IMR-90 (cell line): ENCODE measurements around the gene GNMT. TPM values are rescaled to one million over a fixed set of nuclear protein-coding genes. Genes with fewer than 3 reads are reported as not detected.

Experiments used
- ATAC-seq: fragments of 200-7000 bp; cut with Tn5 transposase; 2 replicates; pipeline ENCODE4 v1.9.1; 2020; ENCODE audit warnings: low read depth, mild to moderate bottlenecking, moderate library complexity
- BruUV-seq: library from RNA; stranded (reverse); fragments of 400-500 nt; replicated peaks from 2 replicates; lab custom pipeline; 2021; lab: Mats Ljungman, UMichigan
- CTCF ChIA-PET: fragments of 300-600 bp; formaldehyde crosslinking; extraction: SDS; loops from one replicate; lab custom pipeline; 2021; ENCODE audit warnings: antibody characterized with exemption; lab: Yijun Ruan, JAX
- POLR2A ChIA-PET: fragments of 300-600 bp; sonication (Branson Sonifier 250); formaldehyde crosslinking; loops from one replicate; lab custom pipeline; 2022; ENCODE audit warnings: antibody characterized with exemption; ENCODE audit not compliant: unreplicated experiment; lab: Charles Lee
- DNase-seq: peaks from one replicate; pipeline ENCODE4 v3.0.0; 2013
- H2AFZ ChIP-seq: replicated peaks from 2 replicates; pipeline ENCODE3; 2013; ENCODE audit warnings: low read length, mild to moderate bottlenecking; ENCODE audit not compliant: poor library complexity
- H2AK5ac ChIP-seq: 2 replicates; pipeline ENCODE4 v1.6.1; 2013; ENCODE audit warnings: low read depth, low read length, inconsistent platforms
- H2AK9ac ChIP-seq: replicated peaks from 2 replicates; pipeline ENCODE3; 2013; ENCODE audit warnings: mild to moderate bottlenecking, low read depth, low read length, moderate library complexity; ENCODE audit not compliant: poor library complexity
- H2BK120ac ChIP-seq: 2 replicates; pipeline ENCODE4 v1.6.1; 2013; ENCODE audit warnings: low read depth, low read length, inconsistent platforms
- H2BK15ac ChIP-seq: 3 replicates; pipeline ENCODE4 v1.6.1; 2013; ENCODE audit warnings: low read depth, low read length, inconsistent platforms
- H2BK20ac ChIP-seq: 2 replicates; pipeline ENCODE4 v1.6.1; 2013; ENCODE audit warnings: low read depth, mild to moderate bottlenecking, inconsistent platforms, low read length, moderate library complexity
- H2BK5ac ChIP-seq: 2 replicates; pipeline ENCODE4 v1.6.1; 2013; ENCODE audit warnings: mild to moderate bottlenecking, low read depth, low read length, inconsistent platforms; ENCODE audit not compliant: poor library complexity, severe bottlenecking
- H3K14ac ChIP-seq: replicated peaks from 2 replicates; pipeline ENCODE4 v1.6.1; 2013; ENCODE audit warnings: low read depth, low read length, inconsistent platforms
- H3K18ac ChIP-seq: 2 replicates; pipeline ENCODE4 v1.6.1; 2013; ENCODE audit warnings: low read depth, low read length, control low read depth
- H3K23ac ChIP-seq: 2 replicates; pipeline ENCODE4 v1.6.1; 2013; ENCODE audit warnings: low read depth, low read length, inconsistent platforms
- H3K27ac ChIP-seq: 2 replicates; pipeline ENCODE4 v1.5.1; 2013; ENCODE audit warnings: mild to moderate bottlenecking, control low read depth, low read length; ENCODE audit not compliant: insufficient read depth
- H3K27me3 ChIP-seq: 2 replicates; pipeline ENCODE4 v1.6.1; 2013; ENCODE audit warnings: low read length; ENCODE audit not compliant: control insufficient read depth, insufficient read depth
- H3K36me3 ChIP-seq: 2 replicates; pipeline ENCODE4 v1.6.1; 2013; ENCODE audit warnings: low read length, mixed read lengths; ENCODE audit not compliant: control insufficient read depth, insufficient read depth
- H3K4ac ChIP-seq: 2 replicates; pipeline ENCODE4 v1.6.1; 2013; ENCODE audit warnings: low read depth, low read length, inconsistent platforms
- H3K4me1 ChIP-seq: 2 replicates; pipeline ENCODE4 v1.6.1; 2013; ENCODE audit warnings: low read length, mixed read lengths; ENCODE audit not compliant: control insufficient read depth, insufficient read depth
- H3K4me2 ChIP-seq: 2 replicates; pipeline ENCODE4 v1.6.1; 2013; ENCODE audit warnings: low read depth, mild to moderate bottlenecking, control low read depth, low read length, moderate library complexity
- H3K4me3 ChIP-seq: 2 replicates; pipeline ENCODE4 v1.5.1; 2013; ENCODE audit warnings: low read depth, mild to moderate bottlenecking, control low read depth, low read length, moderate library complexity; ENCODE audit not compliant: insufficient read depth
- H3K56ac ChIP-seq: 2 replicates; pipeline ENCODE4 v1.6.1; 2013; ENCODE audit warnings: low read length, inconsistent platforms; ENCODE audit not compliant: insufficient read depth; ENCODE audit errors: extremely low read depth
- H3K79me1 ChIP-seq, 2 experiments: 2 replicates each; pipeline ENCODE4 v1.6.1; 2013; ENCODE audit warnings: low read length in 2 of 2, inconsistent platforms in 1 of 2, low read depth in 1 of 2
- H3K9ac ChIP-seq: 2 replicates; pipeline ENCODE4 v1.6.1; 2013; ENCODE audit warnings: low read depth, low read length, control low read depth
- H3K9me1 ChIP-seq: 2 replicates; pipeline ENCODE4 v1.6.1; 2013; ENCODE audit warnings: low read length, inconsistent platforms; ENCODE audit not compliant: insufficient read depth
- H3K9me3 ChIP-seq: 2 replicates; pipeline ENCODE4 v1.6.1; 2013; ENCODE audit warnings: low read length; ENCODE audit not compliant: control insufficient read depth, insufficient read depth
- H4K20me1 ChIP-seq: 2 replicates; pipeline ENCODE4 v1.6.1; 2013; ENCODE audit warnings: low read length, inconsistent platforms; ENCODE audit not compliant: insufficient read depth
- H4K5ac ChIP-seq: 2 replicates; pipeline ENCODE4 v1.6.1; 2013; ENCODE audit warnings: mild to moderate bottlenecking, low read depth, low read length, control low read depth
- H4K8ac ChIP-seq, 2 experiments: 2 replicates each; pipeline ENCODE4 v1.6.1; 2013; ENCODE audit warnings: low read depth in 2 of 2, low read length in 2 of 2, control low read depth in 1 of 2, inconsistent platforms in 1 of 2
- H4K91ac ChIP-seq: 2 replicates; pipeline ENCODE4 v1.6.1; 2013; ENCODE audit warnings: low read depth, low read length, inconsistent platforms; ENCODE audit not compliant: insufficient read depth
- CHD1 ChIP-seq: IDR thresholded peaks from 2 replicates; pipeline ENCODE4 v1.6.1; 2012; ENCODE audit warnings: low read depth, low read length, improper control_type of control experiment
- MAFK ChIP-seq: IDR thresholded peaks from 2 replicates; pipeline ENCODE4 v1.6.1; 2012; ENCODE audit warnings: low read depth, low read length, improper control_type of control experiment
- NFE2L2 ChIP-seq: fragments of 150-350 bp; IDR thresholded peaks from 2 replicates; pipeline ENCODE4 v1.6.1; 2016; ENCODE audit warnings: low read depth, mild to moderate bottlenecking, low read length
- POLR2A ChIP-seq: IDR thresholded peaks from 2 replicates; pipeline ENCODE4 v1.6.1; 2012; ENCODE audit warnings: mild to moderate bottlenecking, low read depth, low read length
- RAD21 ChIP-seq: IDR thresholded peaks from 2 replicates; pipeline ENCODE4 v1.6.1; 2012; ENCODE audit warnings: low read length, improper control_type of control experiment
- RFX5 ChIP-seq: IDR thresholded peaks from 2 replicates; pipeline ENCODE4 v1.8.0; 2012; ENCODE audit warnings: low read depth, mild to moderate bottlenecking, low read length, moderate library complexity
- WGBS, 2 experiments: methylation state at CpG; one replicate each; pipeline versions ENCODE4 v1.1.5 to v1.1.7; 2013; ENCODE audit warnings: missing lambda C conversion rate in 2 of 2; ENCODE audit not compliant: insufficient read length in 1 of 2; ENCODE audit errors: extremely low coverage in 2 of 2; 5-methylcytosine and 5-hydroxymethylcytosine counted together
- dilution Hi-C: fragments of 300-500 bp; cut with HindIII; formaldehyde crosslinking; loops from one replicate; pipeline ENCODE4 v1.14.3; 2018; ENCODE audit warnings: low sequenced_read_pairs; ENCODE audit not compliant: unreplicated experiment
- in situ Hi-C: fragments of 300-500 bp; cut with MboI; formaldehyde crosslinking; loops from 3 replicates; pipeline ENCODE4 v1.14.3; 2019; ENCODE audit warnings: low sequenced_read_pairs, inconsistent platforms, mixed read lengths
- intact Hi-C: fragments of 100-400 bp; cut with micrococcal nuclease; formaldehyde crosslinking; loops from 2 replicates; pipeline ENCODE4 v1.10.0; 2022
- polyA plus RNA-seq, 3 experiments: library from polyadenylated mRNA; depleted of rRNA; stranded (reverse); fragments of >200 nt; gene quantifications; 2 replicates each; pipeline ENCODE4 v1.2.3, GENCODE V29; 2012; ENCODE audit warnings: low replicate concordance in 1 of 3
- total RNA-seq: library from RNA; depleted of rRNA; stranded (reverse); fragments of >200 nt; gene quantifications from 2 replicates; pipeline ENCODE4 v1.2.3, GENCODE V29; 2012
- TF ChIP-seq, protein P1 (sequence below): fragments of 150-350 bp; IDR thresholded peaks from 2 replicates; pipeline ENCODE4 v1.6.1; 2017; ENCODE audit warnings: mild to moderate bottlenecking, antibody characterized with exemption, low read length, low read depth
- TF ChIP-seq, protein P2 (sequence below): fragments of 150-350 bp; IDR thresholded peaks from 2 replicates; pipeline ENCODE4 v1.6.1; 2016; ENCODE audit warnings: low read depth, mild to moderate bottlenecking, low read length, moderate library complexity, borderline replicate concordance

The GNMT gene
- total and polyA plus RNA-seq, 2 of the 4 experiments (the other 2 are of a cell fraction): 0.36 TPM; not detected in 1

DNA sequence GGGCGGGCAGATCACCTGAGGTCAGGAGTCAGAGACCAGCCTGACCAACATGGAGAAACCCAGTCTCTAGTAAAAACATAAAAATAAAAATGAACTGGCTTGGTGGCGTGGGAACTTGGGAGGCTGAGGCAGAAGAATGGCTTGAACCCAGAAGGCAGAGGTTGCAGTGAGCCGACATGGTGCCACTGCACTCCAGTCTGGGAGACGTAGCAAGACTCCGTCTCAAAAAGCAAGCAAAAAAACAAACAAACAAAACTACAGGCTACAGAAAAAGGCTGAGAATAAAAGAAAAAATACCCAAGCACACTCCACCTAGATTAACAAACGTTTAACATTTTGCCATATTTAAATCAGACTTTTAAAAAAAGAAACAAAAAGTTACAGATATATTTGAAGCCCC is 38.8 kb upstream of the GNMT start:
- Histone ChIP-seq H4K91ac (no peak overlapping the region), H2BK5ac (no peak overlapping the region), H3K23ac (no peak overlapping the region), H3K18ac (no peak overlapping the region), H2AFZ (no peak overlapping the region), H3K14ac (no peak overlapping the region), H2BK15ac (no peak overlapping the region), H4K8ac (no peak overlapping the region), H3K4me1 (peaks cover 2% of the 10 kb centered on the region; the same call in 1 of the 2 replicates), H2AK5ac (no peak overlapping the region), H3K56ac (no peak overlapping the region), H2BK120ac (no peak overlapping the region), H3K9me1 (no peaks in the 10 kb centered on the region), H4K20me1 (no peaks in the 10 kb centered on the region), H3K79me1 (no peaks in the 10 kb centered on the region), H3K36me3 (no peaks in the 10 kb centered on the region), H3K4ac (no peak overlapping the region), H3K27ac (no peak overlapping the region), H2BK20ac (no peak overlapping the region), H3K4me3 (no peak overlapping the region), H3K4me2 (no peak overlapping the region), H3K27me3 (no peaks in the 10 kb centered on the region), H3K9me3 (no peaks in the 10 kb centered on the region), H4K5ac (no peak overlapping the region), H2AK9ac (no peak overlapping the region), H3K9ac (no peak overlapping the region)
- TF ChIP-seq, protein P1, sequence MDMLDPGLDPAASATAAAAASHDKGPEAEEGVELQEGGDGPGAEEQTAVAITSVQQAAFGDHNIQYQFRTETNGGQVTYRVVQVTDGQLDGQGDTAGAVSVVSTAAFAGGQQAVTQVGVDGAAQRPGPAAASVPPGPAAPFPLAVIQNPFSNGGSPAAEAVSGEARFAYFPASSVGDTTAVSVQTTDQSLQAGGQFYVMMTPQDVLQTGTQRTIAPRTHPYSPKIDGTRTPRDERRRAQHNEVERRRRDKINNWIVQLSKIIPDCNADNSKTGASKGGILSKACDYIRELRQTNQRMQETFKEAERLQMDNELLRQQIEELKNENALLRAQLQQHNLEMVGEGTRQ: no peak
- TF ChIP-seq RAD21 (no peak), NFE2L2 (no peak), CHD1 (no peak), RFX5 (no peak), POLR2A (no peak), MAFK (no peak)
- TF ChIP-seq, protein P2, sequence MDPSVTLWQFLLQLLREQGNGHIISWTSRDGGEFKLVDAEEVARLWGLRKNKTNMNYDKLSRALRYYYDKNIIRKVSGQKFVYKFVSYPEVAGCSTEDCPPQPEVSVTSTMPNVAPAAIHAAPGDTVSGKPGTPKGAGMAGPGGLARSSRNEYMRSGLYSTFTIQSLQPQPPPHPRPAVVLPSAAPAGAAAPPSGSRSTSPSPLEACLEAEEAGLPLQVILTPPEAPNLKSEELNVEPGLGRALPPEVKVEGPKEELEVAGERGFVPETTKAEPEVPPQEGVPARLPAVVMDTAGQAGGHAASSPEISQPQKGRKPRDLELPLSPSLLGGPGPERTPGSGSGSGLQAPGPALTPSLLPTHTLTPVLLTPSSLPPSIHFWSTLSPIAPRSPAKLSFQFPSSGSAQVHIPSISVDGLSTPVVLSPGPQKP: no peak
- ATAC-seq (no peak), DNase-seq (no peak)
- ChIA-PET POLR2A (no interaction called here), CTCF (no interaction called here)
- BruUV-seq: no TSS peak
- WGBS, 2 experiments: 40% methylated on average over 1 of the region's 6 CpGs; no CpG with 5 or more reads in 1 of the 2 experiments
- in situ Hi-C loops (no loop called here), dilution Hi-C loops (no loop called here), intact Hi-C loops (no loop called here)
